Endometrium (tissue), 2 donors: ENCODE data around the gene FBXO28.

Experiments used
- FAIRE-seq: peaks from 2 replicates; lab custom pipeline; 2012; peaks lifted over from hg19 to GRCh38; lab: Jason Lieb, UNC
- donor health status: control.
- donor health status: control.

The FBXO28 gene

DNA sequence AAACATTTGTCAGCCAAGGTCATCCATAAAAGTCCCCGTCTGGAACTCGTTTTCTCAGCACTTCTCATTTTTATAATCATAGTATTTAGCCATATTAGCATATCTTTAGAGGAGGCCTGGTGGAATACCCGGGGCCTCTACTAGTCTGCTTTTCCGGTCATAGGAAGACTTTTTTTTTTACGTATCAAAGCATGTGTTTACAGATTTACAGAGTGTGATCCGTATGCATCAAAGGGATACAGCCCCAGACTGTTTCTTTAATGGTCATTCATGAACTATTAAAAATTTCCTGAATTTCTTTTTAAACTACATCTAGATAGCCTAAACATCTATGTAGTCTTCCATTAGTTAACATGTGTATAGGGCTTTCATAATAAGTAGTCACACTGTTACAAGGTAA lies 45.6 kb downstream of the FBXO28 start:
- FAIRE-seq: no peak

DNA sequence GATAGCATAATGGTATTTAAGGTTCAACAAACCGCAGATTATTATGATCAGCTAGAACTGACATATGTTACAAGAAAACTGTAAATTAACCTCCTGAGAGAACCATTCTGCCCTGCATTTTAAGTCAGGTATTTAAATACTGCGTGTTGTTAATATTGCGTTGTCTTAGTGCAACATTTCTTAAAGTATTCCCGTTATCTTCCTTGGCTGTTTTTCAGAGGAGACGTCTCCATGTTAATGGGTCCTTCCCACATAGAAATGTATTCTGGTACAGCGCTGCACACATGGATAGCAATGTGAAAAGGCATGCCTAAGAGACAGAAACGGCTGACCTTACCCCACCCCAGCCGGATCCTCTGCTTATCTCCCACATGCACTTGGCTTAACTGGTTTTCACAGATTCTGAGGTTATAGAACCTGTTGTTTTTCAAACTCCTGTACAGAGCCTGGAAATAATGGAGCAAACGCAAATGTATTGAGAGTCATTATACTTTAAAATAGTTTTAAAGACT lies 46.3 kb downstream of the FBXO28 start:
- FAIRE-seq: no peak

DNA sequence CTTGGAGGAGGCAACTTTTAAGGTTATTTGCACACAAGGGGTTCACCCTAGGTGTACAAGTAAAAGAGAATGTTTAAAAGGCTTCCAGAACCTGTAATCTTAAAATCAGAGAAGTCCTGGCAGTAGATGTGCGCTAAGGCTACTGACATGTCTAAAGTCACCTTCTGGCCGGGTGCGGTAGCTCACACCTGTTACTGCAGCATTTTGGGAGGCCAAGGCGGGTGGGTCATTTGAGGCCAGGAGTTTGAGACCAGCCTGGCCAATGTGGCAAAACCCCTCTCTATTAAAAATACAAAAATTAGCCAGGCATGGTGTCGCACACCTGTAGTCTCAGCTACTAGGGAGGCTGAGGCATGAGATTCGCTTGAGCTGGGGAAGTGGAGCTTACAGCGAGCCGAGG lies 48.9 kb downstream of the FBXO28 start:
- FAIRE-seq: no peak

DNA sequence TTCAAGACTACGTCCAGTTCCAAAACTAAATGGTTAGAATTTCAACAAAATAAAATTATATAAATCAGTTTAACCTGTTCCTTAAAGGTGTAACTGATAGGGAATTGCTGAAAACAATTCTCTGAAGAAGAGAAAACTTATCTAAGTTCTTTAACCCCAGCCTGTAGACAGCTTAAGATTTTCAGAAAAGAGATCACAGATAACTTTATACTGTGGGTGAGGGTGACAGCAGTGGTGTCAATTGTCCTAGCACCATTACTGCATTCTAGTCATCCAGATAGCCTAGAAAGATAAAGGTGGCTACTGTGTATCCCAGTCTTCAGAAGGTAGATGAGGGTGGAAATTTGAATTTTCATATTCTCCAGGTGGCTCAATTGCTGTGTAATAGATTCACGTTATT lies 49.4 kb downstream of the FBXO28 start:
- no peak for FAIRE-seq

DNA sequence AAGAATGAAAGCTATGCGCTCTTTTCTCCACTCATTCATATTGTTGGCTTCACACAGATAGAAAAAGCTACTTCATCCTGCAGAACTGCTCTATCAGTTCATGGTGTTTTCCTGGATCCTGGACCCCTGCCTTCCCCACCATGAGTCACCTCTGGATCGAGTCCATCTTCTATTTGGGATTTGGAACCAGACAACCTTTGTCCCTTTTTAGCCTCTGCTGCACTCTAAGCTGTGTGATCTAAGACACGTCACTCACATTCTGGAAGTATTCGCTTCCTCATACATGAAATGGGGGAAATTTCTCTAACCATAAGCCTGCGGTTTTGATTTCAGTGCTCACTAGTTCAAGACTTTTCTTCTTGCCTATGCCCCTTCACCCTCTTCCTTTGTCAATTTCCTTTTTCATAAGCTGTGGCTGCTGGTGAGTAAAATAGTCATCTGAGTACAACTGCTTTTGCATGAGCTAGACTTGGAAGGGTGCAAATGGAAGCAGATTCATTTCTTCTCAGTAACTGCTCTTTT lies 55.0 kb downstream of the FBXO28 start:
- FAIRE-seq: no peak

DNA sequence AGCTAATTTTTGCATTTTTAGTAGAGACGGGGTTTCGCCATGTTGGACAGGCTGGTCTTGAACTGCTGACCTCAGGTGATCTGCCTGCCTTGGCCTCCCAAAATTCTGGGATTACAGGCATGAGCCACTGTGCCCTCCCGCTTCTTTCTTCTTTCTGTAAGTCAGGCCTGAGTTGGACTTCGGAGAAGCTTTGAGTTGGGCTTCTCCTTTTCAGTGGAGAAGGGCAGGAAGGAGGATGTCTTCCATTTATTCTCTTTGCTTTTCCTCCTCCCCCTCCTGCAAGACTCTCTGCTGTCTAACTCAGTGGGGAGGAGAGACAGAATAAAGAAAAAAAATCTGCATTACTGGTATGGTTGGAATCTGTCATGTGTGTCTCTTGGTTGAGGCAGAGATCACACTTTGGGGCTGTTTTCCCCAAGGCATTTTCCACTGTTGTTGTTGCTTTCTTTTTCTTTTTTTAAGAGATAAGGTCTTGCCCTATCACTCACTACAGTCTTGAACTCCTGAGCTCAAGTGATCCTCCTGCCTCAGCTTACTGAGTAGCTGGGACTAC lies 55.9 kb downstream of the FBXO28 start:
- no peak for FAIRE-seq

DNA sequence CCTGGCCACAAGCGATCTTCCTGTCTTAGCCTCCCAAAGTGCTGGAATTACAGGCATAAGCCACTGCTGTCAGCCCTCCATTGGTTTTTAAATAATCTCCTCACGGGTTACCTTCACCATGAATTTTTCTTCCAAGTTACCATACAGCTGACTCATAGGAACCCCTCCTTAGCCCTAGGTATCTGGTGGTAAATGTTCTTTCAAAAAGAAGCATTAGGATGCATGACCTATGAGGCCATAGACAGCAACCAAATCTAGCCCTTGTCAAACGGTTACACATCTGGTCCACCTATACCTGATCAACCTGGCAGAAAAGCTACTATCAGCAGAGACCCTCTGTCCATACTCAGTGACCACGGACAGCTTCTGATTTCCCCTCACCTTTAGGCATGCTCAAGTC lies 56.4 kb downstream of the FBXO28 start:
- FAIRE-seq: no peak

DNA sequence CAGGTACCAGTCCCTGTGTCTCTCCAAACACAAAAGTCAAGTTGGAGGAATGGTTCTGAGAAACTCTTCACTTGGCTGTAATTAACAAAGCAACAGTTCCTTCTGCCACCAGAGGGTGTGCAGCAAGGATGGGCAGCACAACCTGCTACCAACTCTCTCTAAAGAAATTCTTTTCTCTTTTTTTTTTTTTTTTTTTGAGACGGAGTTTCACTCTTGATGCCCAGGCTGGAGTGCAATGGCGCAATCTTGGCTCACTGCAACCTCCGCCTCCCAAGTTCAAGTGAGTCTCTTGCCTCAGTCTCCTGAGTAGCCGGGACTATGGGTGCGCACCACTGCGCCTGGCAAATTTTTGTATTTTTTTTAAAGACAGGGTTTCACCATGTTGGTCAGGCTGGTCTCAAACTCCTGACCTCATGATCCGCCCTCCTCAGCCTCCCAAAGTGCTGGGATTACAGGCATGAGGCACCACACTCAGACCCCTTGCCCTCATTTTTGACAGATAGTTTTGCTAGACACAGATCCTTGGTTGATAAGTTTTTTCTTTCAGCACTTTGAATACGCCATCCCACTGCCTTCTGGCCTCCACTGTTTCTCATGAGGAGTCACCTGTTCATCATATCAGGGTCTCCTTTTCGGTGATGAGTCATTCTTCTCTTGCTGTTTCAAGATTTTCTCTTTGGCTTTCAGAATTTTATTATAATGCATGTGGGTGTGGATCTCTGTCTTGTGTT lies 57.0 kb downstream of the FBXO28 start:
- no peak for FAIRE-seq

DNA sequence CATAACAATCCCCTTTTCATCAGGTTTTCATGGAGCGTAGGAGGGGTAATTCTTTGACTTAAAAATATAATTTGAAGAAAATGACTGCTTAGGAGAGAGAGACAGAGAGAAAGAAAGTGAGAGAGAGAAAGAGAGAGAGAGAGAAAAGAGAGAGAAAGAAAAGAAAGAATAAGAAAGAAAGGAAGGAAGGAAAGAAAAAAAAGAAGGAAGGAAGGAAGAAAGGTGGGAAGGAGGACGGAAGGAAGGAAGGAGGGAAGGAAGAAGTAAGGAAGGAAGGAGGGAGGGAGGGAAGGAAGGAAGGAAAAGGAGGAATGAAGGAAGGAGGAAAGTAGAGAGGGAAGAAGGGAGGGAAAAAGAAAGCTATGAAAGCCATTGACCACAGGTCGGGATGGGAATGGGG lies 58.3 kb downstream of the FBXO28 start:
- FAIRE-seq: no peak

DNA sequence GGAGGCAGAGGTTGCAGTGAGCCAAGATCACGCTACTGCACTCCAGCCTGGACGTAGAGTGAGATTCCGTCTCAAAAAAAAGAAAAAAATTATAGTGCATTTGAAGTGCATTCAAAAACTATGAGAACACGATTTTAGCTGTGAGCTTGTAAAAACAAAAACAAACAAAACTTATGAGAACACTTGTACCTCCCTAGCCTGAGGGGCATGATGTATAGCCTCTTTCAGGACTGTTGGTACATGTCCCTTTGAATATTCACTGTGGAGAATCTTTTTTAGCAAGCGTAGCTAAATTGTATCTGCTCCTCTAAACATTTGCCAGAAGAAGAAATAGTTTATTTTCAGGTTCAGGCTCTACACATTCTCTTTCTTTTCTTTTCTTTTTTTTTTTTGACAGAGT lies 59.6 kb downstream of the FBXO28 start:
- FAIRE-seq: no peak

DNA sequence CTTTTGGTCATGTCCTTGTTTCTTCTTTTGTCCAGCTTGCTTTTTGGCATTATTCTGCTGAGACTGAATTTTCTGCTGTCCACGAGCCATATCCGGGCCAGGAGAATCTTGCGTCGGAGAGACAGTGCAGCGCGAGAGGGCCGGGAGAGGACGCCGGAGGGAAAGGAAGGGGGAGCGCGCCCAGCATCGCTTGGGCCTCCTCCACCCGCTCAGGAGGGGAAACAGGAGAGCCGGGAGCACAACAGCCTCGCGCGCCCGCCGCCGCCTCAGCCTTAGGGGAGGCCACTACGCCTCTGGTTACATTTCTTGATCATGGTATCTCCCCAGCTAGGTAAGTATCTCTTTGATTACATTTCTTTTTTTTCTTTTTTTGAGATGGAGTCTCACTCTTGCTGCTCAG lies 61.7 kb downstream of the FBXO28 start:
- FAIRE-seq: no peak

DNA sequence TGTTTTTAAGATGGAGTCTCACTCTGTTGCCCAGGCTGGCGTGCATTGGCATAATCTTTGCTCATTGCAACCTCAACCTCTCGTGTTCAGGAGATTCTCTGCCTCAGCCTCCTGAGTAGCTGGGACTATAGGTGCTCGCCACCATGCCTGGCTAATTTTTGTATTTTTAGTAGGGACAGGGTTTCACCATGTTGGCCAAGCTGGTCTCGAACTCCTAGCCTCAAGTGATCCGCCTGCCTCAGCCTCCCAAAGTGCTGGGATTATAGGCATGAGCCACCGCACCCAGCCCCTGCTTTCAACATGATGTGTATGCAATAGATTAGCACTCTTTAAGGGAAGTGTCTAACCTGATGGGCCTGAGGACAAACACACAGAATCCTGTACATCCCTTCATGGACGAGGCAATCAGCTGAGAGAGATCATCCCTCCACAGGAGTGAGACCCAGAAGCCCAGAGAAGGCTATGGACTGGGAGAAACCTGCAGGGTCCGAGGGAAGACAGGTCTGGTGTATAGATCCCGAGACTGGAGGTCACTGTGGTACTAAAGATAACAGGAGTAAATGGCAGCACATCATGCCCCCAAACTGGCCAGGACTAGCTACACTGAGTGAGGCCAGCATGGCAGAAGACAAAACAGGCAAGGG lies 63.6 kb downstream of the FBXO28 start:
- no peak for FAIRE-seq

DNA sequence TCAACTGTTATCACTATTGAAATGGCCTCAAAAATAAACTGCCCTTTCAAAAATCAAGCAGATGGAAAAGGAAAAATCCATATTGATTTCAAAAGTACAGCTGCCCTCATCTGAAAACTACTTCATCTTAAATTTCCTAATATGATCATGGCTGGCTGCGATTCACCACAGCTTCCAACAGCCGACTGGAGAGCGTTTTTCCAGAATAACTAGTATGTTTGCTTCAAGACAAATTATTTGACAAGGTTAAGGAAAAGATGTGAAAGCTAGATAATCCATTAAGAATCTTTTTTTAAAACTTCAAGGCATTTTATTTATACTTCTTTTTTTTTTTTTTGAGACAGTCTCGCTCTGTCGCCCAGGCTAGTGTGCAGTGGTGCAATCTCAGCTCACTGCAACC lies 65.0 kb downstream of the FBXO28 start:
- FAIRE-seq: no peak

DNA sequence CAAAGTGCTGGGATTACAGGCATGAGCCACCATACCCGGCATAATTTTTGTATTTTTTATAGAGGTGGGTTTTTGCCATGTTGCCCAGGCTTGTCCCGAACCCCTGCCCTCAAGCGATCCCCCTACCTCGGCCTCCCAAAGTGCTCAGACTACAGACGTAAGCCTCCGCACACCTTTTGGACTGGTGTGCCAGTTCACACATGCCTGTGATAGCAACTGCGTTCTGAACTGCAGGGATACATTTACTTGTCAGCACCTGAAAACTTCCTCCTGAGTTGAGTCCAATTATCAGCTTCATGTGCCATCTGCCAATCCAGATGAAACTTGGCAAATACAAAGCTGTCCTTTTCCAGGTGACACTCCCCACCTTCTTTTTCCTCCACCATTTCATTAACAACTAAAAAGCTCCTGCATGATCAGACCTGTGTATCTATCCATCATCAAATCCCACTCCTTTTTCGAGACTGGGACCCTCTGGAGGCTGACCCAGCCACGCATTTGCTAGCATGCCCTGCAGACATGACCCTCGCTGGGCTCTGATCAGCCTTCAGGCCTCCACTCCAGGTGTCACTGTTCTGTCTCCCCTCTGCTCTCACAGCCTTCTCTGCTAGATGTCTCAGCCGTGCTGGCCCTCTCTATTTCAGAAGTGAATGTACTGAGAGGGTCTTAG lies 67.0 kb downstream of the FBXO28 start:
- FAIRE-seq: no peak

DNA sequence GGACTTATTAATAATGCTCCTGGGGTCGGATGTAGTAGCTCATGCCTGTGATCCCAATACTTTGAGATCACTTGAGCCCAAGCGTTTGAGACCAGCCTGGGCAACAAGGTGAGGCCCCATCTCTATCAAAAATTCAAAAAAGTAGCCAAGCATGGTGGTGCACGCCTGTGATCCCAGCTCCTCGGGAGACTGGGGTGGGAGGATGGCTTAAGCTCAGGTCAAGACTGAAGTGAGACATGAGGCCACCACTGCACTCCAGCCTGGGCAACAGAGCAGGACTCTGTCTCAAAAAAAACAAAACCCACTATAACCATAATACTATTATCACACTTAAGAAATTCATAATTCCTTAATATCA lies 67.5 kb downstream of the FBXO28 start:
- FAIRE-seq: no peak

DNA sequence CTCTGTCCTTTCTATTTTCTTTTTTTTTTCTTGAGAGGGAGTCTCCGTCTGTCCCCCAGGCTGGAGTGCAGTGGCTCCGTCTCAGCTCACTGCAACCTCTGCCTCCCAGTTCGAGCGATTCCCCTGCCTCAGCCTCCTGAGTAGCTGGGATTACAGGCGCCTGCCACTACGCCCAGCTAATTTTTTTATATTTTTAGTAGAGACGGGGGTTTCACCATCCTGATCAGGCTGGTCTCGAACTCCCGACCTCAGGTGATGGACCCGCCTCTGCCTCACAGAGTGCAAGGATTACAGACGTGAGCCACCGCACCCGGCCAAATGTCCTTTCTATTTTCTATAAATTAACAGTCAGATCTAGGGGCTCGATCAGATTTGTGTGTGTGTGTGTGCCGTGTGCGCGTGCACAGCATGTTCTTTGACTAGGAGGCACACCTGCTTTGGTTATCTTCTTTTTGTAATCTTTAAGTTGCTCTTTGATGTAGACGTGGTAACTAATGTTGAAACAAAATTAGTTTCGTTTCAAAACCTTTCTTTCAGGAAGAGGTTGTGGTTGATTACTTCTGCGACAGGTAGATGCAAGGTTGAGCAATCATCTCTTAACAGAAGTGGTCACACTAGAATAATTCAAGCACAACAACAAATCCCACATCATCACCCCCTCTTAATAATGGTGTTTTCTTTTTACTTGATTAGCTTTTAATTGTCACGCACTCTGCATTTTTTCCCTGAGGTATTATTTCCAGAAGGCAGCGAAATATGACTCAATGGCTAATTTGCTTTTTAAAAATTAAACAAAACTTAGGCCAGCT lies 68.3 kb downstream of the FBXO28 start:
- no peak for FAIRE-seq

DNA sequence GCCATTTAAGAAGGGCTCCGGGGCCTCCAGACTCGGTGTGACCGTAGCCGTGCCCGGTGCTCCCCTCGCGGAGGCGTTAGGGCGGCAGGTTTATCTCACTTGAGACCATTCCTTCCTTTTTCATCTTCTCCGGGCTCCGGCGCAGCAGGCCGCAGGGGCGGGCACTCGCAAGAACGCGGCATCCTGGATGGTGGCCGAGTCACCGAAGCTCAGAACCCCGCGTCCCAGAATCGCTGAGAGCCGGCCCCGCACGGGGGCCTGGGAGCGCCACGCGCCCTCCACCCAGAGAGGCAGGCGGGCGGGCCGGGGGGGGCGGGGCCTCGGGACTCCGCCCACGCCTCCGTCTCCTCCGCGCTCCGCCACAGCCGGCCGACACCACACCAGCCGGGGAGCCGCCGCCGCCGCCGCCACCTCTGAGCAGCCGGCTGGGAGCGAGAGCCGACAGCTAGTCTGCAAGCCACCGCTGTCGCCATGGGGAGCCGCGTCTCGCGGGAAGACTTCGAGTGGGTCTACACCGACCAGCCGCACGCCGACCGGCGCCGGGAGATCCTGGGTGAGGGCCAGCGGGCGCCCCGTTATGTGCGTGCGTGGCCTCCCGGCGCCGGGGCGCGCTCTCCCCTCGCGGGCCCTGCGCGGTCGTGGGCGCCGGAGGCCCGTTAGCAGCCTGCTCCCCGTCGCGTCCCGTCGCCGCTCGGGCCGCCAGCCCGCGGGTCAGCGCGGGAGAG lies 69.1 kb downstream of the FBXO28 start, which contains the start of gene DEGS1:
DEGS1 (plus strand) TSS at position 375 of the 725 bp plus-strand sequence; CDS start at position 472, 97 bp downstream.
- no peak for FAIRE-seq

DNA sequence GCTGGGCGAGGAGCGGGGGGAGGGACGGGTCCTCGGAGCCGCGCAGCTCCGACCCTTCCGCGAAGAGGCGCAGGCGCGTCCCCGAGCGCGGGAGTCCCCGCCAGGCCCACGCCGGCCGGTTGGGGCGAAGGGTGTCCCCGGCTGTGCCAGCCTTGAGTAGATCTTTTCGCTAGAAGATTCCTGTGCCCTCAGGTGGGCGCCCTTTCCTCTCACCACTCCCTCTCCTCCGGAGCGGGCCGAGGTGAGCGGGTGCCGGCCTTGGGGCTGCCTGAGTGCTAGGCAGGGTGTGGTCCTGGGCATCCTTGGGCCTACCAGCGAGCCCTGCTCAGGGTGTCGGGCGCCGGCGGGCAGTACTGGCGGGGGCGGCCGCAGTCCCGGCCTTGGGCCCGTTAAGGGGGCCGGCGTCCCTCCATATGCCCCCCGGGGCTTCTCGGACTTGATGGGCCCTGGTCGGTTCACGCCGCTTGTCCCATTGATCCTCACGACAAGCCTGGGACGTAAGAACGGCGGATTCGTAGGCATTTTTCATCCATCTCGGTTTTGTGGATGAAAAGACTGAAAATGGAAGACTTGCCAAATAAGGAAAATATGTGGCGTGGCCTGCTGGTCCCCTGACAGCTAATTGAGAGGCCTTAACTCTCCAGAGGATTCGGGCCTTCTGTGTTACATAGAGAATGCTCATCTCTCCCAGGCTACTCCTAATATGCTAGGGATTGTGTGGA lies 69.8 kb downstream of the FBXO28 start:
- FAIRE-seq: no peak

DNA sequence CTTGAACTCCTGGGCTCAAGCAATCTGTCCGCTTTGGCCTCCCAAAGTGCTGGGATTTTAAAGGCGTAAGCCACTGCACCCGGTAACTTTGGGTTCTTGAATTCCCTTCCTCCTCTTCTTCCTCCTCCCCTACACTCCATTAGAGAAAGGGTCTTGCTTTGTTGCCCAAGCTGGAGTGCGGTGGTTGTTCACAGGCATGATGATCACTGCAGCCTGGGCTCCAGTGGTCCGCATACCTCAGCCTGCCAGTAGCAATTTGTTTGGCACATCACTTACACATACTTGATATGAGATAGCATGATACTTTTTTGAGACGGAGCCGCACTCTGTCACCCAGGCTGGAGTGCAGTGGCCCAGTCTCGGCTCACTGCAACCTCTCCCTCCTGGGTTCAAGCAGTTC lies 71.3 kb downstream of the FBXO28 start:
- FAIRE-seq: no peak

DNA sequence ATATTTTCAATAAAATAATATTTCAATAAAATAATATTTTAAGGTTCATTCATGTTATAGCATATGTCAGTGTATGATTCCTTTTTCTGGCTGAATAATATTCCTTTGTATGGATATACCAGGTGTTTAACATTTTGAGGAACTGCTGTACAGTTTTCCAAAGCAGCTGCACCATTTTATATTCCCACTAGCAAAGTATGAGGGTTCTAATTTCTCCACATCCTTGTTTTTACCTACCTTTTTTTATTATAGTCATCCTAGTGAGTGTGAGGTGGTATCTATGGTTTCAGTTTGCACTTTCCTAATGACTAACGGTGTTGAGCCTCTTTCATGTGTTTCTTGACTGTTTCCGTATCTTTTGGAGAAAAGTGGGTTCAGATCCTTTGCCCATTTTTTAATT lies 74.4 kb downstream of the FBXO28 start:
- no peak for FAIRE-seq

DNA sequence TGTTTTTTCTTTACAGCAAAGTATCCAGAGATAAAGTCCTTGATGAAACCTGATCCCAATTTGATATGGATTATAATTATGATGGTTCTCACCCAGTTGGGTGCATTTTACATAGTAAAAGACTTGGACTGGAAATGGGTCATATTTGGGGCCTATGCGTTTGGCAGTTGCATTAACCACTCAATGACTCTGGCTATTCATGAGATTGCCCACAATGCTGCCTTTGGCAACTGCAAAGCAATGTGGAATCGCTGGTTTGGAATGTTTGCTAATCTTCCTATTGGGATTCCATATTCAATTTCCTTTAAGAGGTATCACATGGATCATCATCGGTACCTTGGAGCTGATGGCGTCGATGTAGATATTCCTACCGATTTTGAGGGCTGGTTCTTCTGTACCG lies 75.7 kb downstream of the FBXO28 start:
- FAIRE-seq: no peak
